CD4-positive, alpha-beta T cell treated with Interleukin-6 for 4 hours (primary cell): Measurements from ENCODE around the gene ATP6V0E2.
A peak's percentile ranks its signal among the peaks of the same experiment; 100 is the strongest.
"Not testable (repeated sequence)": the region's sequence is repeated elsewhere in the genome, so short reads cannot be mapped to it uniquely, and the experiment has no call there.

Experiments
- DNase-seq: peaks from one replicate; pipeline ENCODE4 v3.0.0-alpha.2; 2020; ENCODE audit warnings: mixed read lengths

ATP6V0E2 gene

GRCh38 chr7:149880638-149881311 lies 7.0 kb downstream of the ATP6V0E2 start:
- DNase-seq, result no peak

DNA sequence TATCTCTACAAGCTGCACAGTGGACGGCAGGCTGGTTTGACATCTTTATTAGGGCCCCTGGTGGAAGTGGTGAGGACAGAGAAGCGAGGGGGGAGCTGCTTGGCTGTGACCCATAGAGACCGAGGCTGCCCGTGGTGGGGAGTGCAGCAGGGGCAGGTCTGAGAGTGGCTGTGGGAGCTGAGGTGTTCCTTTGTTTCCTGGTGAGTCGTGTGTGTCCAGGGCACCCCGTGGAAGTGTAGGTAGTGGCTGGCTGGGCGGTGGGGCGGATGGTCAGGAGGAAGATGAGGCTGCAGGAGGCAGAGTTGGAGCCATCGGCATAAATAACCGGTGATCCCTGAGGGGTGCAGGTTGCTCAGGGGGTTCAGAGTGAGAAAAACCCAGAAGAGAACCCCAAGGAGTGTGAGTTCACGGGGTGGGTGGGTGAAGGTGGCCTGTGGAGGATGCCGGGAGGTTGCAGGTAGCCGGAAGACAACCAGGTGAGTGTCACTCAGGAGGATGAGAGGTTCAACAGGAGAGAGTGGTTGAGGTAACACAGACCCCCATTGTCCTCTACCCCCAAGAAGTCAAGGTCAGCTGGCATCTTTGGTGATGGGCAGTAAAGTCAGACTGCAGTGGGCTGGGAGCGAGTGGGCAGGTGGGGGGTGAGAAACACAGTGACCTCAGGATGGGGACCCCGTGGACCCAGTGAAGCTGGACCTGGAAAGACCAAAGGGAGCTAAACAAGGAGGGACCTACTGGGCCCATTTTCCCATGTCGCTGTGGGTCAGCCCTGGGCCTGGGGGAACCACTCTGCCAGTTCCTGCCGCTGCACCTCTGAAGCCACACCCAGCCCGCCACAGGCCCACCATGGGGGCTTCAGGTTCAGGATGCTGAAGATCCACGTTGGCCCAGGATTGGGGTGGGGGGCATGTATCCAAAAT lies 7.8 kb downstream of the ATP6V0E2 start:
- DNase-seq, result no peak

DNA sequence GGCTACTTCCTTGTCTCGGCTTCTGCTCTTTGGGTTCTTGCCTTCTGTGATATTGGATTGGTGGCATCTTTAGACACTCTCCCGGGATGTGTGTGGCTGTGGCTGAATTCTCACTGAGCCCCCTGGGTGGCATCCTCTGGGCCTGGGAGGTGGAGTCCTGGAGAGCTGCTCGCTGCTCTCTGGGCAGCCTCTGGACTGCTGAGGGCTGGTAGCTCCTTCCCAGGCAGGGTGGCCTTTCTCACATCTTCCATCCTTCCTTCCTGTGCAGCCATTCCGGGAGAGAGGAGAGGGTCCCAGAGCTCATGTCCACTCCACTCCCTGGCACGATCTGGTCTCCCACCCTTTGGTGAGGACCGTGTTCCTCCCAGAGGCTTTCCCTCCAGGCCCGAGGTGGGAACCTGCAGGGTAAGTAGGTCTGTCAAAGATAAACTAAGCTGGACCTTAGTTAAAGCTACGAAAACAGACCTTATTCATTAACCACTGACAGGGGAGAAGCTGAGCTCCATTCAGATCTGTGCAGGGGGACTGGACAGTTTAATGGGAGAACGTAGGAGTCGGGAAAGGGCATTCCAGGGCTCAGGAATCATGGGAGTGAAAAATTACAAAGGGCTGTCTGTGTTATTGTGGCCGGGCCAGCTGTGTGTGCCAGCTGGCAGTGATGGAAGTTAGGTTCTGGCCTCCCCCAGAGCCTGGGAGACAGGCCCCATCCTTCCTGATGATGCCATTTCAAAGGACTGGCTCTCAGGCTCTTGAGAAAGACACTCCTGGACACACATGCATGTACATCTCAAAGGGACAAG lies 8.7 kb downstream of the ATP6V0E2 start:
- no peak for DNase-seq

DNA sequence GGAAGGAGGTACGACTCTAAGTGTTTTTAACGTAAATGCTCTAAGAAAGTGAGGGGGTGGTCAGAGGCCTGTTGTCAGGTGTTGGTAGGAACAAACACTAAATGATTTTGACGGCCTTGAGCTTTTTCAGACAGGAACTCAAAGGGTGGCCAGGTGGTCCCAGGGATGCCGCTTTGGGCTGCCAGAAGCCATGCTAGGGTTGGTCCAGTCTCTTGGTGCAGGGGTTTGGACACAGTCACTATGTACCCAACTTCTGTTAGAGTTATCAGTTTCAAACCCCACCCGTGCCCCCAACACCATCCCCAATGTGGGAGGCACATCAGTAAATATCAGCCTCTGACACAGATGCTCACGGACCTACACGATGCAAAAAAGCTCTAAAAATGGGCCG lies 9.3 kb downstream of the ATP6V0E2 start:
- no peak for DNase-seq

GRCh38 chr7:149883452-149883861 lies 9.7 kb downstream of the ATP6V0E2 start:
- DNase-seq, result peak; percentile 71

DNA sequence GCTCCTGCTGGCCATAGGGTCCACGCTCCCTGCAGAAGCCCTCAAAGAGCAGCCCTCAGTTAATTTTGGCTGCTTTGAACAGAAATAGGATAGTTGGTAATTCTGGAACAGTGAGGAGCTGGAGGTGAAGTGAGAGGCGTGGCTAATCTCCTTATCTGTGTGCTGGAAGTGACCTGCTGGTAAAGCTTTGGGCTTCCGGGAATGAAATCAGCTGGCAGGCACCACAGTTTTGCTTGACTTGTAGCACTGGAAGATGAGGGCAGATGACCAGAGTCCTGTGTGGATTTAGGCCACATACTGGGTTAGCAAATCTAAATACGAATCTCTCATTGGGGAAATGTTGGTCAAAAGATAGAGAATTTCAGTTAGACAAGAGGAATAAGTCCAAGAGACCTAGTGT lies 10.2 kb downstream of the ATP6V0E2 start:
- DNase-seq, result no peak

GRCh38 chr7:149884541-149884940 lies 10.8 kb downstream of the ATP6V0E2 start:
- DNase-seq, result no peak

GRCh38 chr7:149885191-149886017 lies 11.6 kb downstream of the ATP6V0E2 start:
- DNase-seq, result no peak

GRCh38 chr7:149886018-149886415 lies 12.2 kb downstream of the ATP6V0E2 start:
- DNase-seq, result no peak

- no peak for DNase-seq
These were observed 13.5 kb downstream of the ATP6V0E2 start for GRCh38 chr7:149887311-149887710.

DNA sequence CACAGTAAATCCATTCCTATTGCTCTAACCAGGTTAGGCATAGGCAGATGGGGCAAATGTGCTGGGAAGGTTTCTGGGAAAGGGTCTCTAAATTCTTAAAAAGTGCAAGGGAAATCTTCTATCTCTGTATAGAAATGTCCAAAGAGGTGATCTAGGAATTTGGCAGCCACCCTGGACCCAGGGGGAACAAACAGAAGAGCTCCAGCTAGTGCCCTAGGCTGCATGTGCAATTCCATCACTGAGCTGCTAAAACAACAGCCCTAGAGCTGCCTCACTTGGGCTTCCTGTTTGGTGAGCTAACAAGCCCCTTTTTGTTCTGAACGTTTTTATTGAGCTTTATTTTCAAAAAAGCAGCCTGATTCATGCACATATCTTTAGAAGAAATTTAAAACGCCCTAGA lies 16.9 kb downstream of the ATP6V0E2 start:
- not testable (repeated sequence) for DNase-seq

GRCh38 chr7:149894957-149895356 lies 21.2 kb downstream of the ATP6V0E2 start:
- not testable (repeated sequence) for DNase-seq

DNA sequence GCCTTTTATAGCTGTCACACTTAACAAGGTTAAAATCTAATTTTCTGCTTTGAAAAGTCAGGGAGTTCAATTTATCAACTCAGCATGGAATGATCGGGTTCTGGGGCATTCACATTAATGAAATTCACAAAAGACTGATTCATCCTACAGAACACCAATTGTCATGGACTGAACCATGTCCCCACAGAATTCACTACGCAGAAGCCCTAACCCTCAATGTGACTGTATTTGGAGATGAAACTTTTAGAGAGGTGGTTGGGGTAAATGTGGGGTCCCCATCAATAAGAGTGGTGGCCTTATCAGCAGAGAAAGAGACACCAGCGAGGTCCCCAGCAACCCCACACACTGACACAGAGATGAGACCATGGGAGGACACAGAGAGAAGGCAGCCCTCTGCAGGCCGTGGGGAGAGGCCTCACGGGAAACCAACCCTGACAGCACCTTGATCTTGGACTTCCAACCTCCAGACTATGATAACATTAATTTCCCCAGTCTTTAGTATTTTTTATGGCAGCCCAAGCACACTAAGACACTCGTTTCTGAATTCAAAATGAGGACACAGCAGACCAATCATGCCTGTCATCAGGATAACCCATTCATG lies 34.1 kb downstream of the ATP6V0E2 start:
- not testable (repeated sequence) for DNase-seq

- not testable (repeated sequence) for DNase-seq
These were observed 36.5 kb downstream of the ATP6V0E2 start for GRCh38 chr7:149910219-149910618.

GRCh38 chr7:149912126-149912525 lies 38.4 kb downstream of the ATP6V0E2 start:
- DNase-seq, result not testable (repeated sequence)

GRCh38 chr7:149926414-149926813 lies 52.6 kb downstream of the ATP6V0E2 start:
- DNase-seq, result not testable (repeated sequence)
